ENCODE data around the gene PPP4R3B.
A peak's percentile ranks its signal among the peaks of the same experiment; 100 is the strongest.

The PPP4R3B gene

GRCh38 chr2:55617175-55618024 lies at the start of gene PPP4R3B:
Gene PPP4R3B, minus strand, starts transcription at chr2:55617622. Its CDS starts 337 bp downstream, at chr2:55617285.
- peaks cover 20% of the 10 kb centered on the region for H3K4me1 Mint-ChIP-seq
- no peaks in the 10 kb centered on the region for H3K27me3 Mint-ChIP-seq (ENCODE audit: low read depth)

GRCh38 chr2:55653255-55653654 lies 35.8 kb upstream of the PPP4R3B start:
- no peak overlapping the region for H3K27ac Mint-ChIP-seq
- TF ChIP-seq, protein P1, sequence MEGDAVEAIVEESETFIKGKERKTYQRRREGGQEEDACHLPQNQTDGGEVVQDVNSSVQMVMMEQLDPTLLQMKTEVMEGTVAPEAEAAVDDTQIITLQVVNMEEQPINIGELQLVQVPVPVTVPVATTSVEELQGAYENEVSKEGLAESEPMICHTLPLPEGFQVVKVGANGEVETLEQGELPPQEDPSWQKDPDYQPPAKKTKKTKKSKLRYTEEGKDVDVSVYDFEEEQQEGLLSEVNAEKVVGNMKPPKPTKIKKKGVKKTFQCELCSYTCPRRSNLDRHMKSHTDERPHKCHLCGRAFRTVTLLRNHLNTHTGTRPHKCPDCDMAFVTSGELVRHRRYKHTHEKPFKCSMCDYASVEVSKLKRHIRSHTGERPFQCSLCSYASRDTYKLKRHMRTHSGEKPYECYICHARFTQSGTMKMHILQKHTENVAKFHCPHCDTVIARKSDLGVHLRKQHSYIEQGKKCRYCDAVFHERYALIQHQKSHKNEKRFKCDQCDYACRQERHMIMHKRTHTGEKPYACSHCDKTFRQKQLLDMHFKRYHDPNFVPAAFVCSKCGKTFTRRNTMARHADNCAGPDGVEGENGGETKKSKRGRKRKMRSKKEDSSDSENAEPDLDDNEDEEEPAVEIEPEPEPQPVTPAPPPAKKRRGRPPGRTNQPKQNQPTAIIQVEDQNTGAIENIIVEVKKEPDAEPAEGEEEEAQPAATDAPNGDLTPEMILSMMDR (IDR thresholded peaks at IDR 0.05; ENCODE audit: unreplicated experiment in 3 of 3) = no peak
- H3K4me1 Mint-ChIP-seq = no peaks in the 10 kb centered on the region
- H3K36me3 Mint-ChIP-seq (ENCODE audit: low read depth) = peaks cover 62% of the 10 kb centered on the region
- no peaks in the 10 kb centered on the region for H3K9me3 Mint-ChIP-seq
- no peak overlapping the region for H3K4me3 Mint-ChIP-seq
- H3K27me3 Mint-ChIP-seq (ENCODE audit: low read depth) = no peaks in the 10 kb centered on the region

More at GRCh38 chr2:55617175-55618024, at the start of gene PPP4R3B:
- TF ChIP-seq, protein P1 (IDR thresholded peaks at IDR 0.05; ENCODE audit: unreplicated experiment in 3 of 3) = peak; percentile 53 to 56 (median 55)
- H3K4me3 Mint-ChIP-seq = no peak within 1 kb of the TSS
- no peak within 1 kb of the TSS for H3K27ac Mint-ChIP-seq
- H3K36me3 Mint-ChIP-seq (ENCODE audit: low read depth) = peaks cover 24% of the 10 kb centered on the region
- H3K9me3 Mint-ChIP-seq = no peaks in the 10 kb centered on the region

DNA sequence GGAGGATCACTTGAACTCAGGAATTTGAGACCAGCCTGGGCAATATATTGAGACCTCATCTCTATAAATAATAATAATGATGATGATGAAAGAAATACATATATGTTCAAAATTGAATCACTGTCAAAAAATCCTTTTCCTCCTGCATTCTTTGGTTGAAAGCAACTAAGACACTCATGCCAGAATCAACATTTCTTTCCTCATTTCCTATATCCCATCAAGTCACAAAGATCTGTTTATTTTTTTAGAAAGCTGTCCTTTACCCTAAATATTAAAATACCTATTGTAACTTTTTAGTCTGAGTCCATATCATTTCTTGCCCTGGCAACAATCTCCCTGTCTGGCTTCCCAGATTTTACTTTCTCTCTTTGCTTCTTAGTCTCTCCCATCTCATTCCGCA lies 31.8 kb upstream of the PPP4R3B start:
- H3K27me3 Mint-ChIP-seq (ENCODE audit: low read depth) = no peaks in the 10 kb centered on the region
- no peaks in the 10 kb centered on the region for H3K9me3 Mint-ChIP-seq
- H3K4me3 Mint-ChIP-seq = no peak overlapping the region
- no peak overlapping the region for H3K27ac Mint-ChIP-seq
- H3K36me3 Mint-ChIP-seq (ENCODE audit: low read depth) = peaks cover 55% of the 10 kb centered on the region
- no peaks in the 10 kb centered on the region for H3K4me1 Mint-ChIP-seq
- TF ChIP-seq, protein P1 (IDR thresholded peaks at IDR 0.05; ENCODE audit: unreplicated experiment in 3 of 3) = no peak

DNA sequence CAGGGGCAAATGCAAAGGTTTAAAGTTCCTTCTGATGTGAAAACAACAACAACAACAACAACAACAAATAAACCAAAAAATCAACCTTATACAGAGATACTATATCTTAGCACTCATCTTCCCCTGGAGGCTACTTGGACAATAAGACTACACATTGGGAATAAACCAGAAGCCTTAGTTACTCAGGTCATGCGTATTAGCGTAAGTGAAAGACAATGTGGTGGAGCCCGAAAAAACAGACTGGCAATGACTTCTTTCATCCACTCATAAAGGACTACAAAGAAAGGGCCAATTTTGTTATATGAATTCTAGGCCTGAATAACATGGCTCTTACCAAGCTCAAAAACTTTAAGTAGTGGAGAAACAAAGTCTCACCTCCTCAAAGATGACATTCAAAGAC lies 19.4 kb upstream of the PPP4R3B start:
- Mint-ChIP-seq H3K36me3 (ENCODE audit: low read depth) (peaks cover 40% of the 10 kb centered on the region), H3K4me3 (no peak overlapping the region), H3K4me1 (no peaks in the 10 kb centered on the region), H3K9me3 (no peaks in the 10 kb centered on the region), H3K27me3 (ENCODE audit: low read depth) (no peaks in the 10 kb centered on the region), H3K27ac (no peak overlapping the region)
- TF ChIP-seq, protein P1 (IDR thresholded peaks at IDR 0.05; ENCODE audit: unreplicated experiment in 3 of 3) = no peak

DNA sequence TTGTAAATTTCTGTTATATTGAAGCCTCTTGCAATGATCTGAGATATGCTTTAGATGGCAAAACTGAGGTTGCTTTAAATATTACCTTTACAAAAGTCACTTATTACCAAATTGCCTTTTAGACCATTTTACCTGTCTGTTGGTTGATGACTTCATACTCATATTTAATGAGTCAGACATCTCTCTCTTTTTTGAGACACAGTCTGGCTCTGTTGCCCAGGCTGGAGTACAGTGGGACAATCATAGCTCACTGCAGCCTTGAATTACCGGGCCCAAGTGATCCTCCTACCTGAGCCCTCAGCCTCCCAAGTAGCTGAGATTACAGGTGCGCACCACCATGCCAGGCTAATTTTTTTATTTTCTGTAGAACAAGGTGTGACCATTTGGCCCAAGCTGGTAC lies 11.5 kb upstream of the PPP4R3B start:
- Mint-ChIP-seq H3K36me3 (ENCODE audit: low read depth) (peaks cover 11% of the 10 kb centered on the region), H3K27me3 (ENCODE audit: low read depth) (no peaks in the 10 kb centered on the region), H3K27ac (no peak overlapping the region), H3K9me3 (no peaks in the 10 kb centered on the region), H3K4me1 (peaks cover 23% of the 10 kb centered on the region), H3K4me3 (no peak overlapping the region)
- TF ChIP-seq, protein P1 (IDR thresholded peaks at IDR 0.05; ENCODE audit: unreplicated experiment in 3 of 3) = no peak

- TF ChIP-seq, protein P1 (IDR thresholded peaks at IDR 0.05; ENCODE audit: unreplicated experiment in 3 of 3) = no peak
- no peak overlapping the region for H3K27ac Mint-ChIP-seq
- H3K4me1 Mint-ChIP-seq = peaks cover 27% of the 10 kb centered on the region
- H3K36me3 Mint-ChIP-seq (ENCODE audit: low read depth) = peaks cover 11% of the 10 kb centered on the region
- H3K27me3 Mint-ChIP-seq (ENCODE audit: low read depth) = no peaks in the 10 kb centered on the region
- H3K9me3 Mint-ChIP-seq = no peaks in the 10 kb centered on the region
- no peak overlapping the region for H3K4me3 Mint-ChIP-seq
Measured at GRCh38 chr2:55627915-55628314, 10.5 kb upstream of the PPP4R3B start.
